DOHH2 (cell line): ENCODE data around the gene PISD.

Experiments
- H3F3A ChIP-seq: fragments of 200-600 bp; sonication (generic), shearing (Covaris generic); 2 replicates; pipeline ENCODE4 v1.6.0; 2016; ENCODE audit warnings: antibody characterized with exemption, mild to moderate bottlenecking; ENCODE audit not compliant: control insufficient read depth, insufficient read depth
- H3K27ac ChIP-seq: fragments of 200-600 bp; sonication (generic); 2 replicates; pipeline ENCODE4 v1.5.1; 2014; ENCODE audit warnings: low read depth, mild to moderate bottlenecking, low read length, moderate library complexity
- H3K27me3 ChIP-seq: fragments of 200-600 bp; sonication (generic); 2 replicates; pipeline ENCODE4 v1.6.1; 2014; ENCODE audit warnings: mild to moderate bottlenecking, low read length, mixed read lengths; ENCODE audit not compliant: control insufficient read depth
- H3K36me3 ChIP-seq: fragments of 200-600 bp; sonication (generic); 2 replicates; pipeline ENCODE4 v1.6.1; 2014; ENCODE audit warnings: mild to moderate bottlenecking, low read length, moderate library complexity, mixed read lengths; ENCODE audit not compliant: control insufficient read depth
- H3K4me1 ChIP-seq: fragments of 200-600 bp; sonication (generic); 2 replicates; pipeline ENCODE4 v1.6.1; 2014; ENCODE audit warnings: mild to moderate bottlenecking, low read length, mixed read lengths; ENCODE audit not compliant: control insufficient read depth
- H3K4me2 ChIP-seq: fragments of 200-600 bp; sonication (generic); 2 replicates; pipeline ENCODE4 v1.6.0; 2014; ENCODE audit warnings: mild to moderate bottlenecking, low read length, moderate library complexity
- H3K4me3 ChIP-seq: fragments of 200-600 bp; sonication (generic); 2 replicates; pipeline ENCODE4 v1.5.1; 2014; ENCODE audit warnings: mild to moderate bottlenecking, low read length, mixed read lengths
- H3K79me2 ChIP-seq: fragments of 200-600 bp; sonication (generic); 2 replicates; pipeline ENCODE4 v1.6.1; 2014; ENCODE audit warnings: mild to moderate bottlenecking, low read length, mixed read lengths; ENCODE audit not compliant: control insufficient read depth
- H3K9me2 ChIP-seq: fragments of 200-600 bp; sonication (generic); replicated peaks from 2 replicates; pipeline ENCODE4 v1.6.1; 2014; ENCODE audit warnings: mild to moderate bottlenecking, low read length, mixed read lengths; ENCODE audit not compliant: control insufficient read depth
- H3K9me3 ChIP-seq: fragments of 200-600 bp; sonication (generic); 2 replicates; pipeline ENCODE4 v1.6.1; 2014; ENCODE audit warnings: antibody characterized with exemption, low read length, mixed read lengths; ENCODE audit not compliant: control insufficient read depth, insufficient read depth
- H4K20me1 ChIP-seq: fragments of 200-600 bp; sonication (generic); 2 replicates; pipeline ENCODE4 v1.6.0; 2014; ENCODE audit warnings: low read depth, mild to moderate bottlenecking, antibody characterized with exemption, low read length, moderate library complexity; ENCODE audit not compliant: control insufficient read depth, insufficient read depth
- EZH2phosphoT487 ChIP-seq: fragments of 200-600 bp; sonication (generic); IDR thresholded peaks from 2 replicates; pipeline ENCODE4 v1.6.1; 2017; ENCODE audit warnings: borderline replicate concordance, mild to moderate bottlenecking, antibody characterized with exemption, low read length, moderate library complexity, mixed read lengths
- TF ChIP-seq, protein P1 (sequence below): fragments of 200-600 bp; sonication (generic); IDR thresholded peaks from one replicate; pipeline ENCODE4 v1.5.1; 2014; ENCODE audit warnings: antibody characterized with exemption, mild to moderate bottlenecking, low read depth, low read length; ENCODE audit not compliant: poor library complexity, severe bottlenecking

The PISD gene

DNA sequence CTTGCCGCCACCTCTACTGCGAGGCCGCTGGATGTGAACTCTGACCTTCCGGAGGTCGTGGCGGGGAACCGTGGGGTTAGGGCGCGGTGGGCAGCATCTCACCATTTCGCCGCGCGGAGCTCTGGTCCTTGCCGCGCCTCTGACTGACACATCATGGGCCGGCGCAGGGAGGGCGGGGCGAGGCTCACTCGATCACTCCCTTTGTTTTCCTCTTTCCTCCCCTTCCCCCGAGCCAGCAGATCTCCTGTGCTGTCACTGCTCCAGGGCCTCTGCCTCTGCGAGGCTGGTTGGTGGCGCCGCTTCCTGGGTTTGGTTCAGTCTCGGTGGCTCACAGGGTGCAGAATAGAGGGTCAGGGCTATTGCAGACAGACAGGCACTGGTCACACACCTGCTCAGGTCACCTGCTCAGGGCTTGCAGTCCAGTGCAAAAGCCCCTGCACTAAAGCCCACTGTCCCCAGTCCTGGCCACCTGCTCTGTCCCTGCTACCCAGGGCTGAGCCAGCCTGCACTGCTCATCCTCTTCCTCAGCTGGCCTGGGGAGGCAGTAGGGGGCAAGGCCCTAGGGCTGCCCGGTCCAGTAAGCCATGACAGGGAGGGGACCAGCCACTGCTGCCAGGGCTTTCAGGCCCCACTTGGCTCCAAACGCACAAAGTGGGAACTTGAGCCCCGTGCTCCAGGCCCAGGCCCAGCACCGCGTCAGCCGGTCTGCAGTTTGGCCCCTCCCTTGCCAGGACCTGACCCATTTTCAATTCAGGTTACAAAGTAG, 36.2 kb downstream of the PISD start:
- Histone ChIP-seq H3K27me3 (no peaks in the 10 kb centered on the region), H3K9me2 (no peaks in the 10 kb centered on the region), H3F3A (peaks cover 7% of the 10 kb centered on the region; the same call in 1 of the 2 replicates), H3K4me2 (no peak overlapping the region), H3K27ac (no peak overlapping the region), H3K79me2 (peaks cover 72% of the 10 kb centered on the region), H3K4me3 (no peak overlapping the region), H3K9me3 (no peaks in the 10 kb centered on the region), H3K4me1 (peaks cover 22% of the 10 kb centered on the region), H4K20me1 (peaks cover 5% of the 10 kb centered on the region; the same call in 1 of the 2 replicates), H3K36me3 (peaks cover 44% of the 10 kb centered on the region)
- TF ChIP-seq, protein P1, sequence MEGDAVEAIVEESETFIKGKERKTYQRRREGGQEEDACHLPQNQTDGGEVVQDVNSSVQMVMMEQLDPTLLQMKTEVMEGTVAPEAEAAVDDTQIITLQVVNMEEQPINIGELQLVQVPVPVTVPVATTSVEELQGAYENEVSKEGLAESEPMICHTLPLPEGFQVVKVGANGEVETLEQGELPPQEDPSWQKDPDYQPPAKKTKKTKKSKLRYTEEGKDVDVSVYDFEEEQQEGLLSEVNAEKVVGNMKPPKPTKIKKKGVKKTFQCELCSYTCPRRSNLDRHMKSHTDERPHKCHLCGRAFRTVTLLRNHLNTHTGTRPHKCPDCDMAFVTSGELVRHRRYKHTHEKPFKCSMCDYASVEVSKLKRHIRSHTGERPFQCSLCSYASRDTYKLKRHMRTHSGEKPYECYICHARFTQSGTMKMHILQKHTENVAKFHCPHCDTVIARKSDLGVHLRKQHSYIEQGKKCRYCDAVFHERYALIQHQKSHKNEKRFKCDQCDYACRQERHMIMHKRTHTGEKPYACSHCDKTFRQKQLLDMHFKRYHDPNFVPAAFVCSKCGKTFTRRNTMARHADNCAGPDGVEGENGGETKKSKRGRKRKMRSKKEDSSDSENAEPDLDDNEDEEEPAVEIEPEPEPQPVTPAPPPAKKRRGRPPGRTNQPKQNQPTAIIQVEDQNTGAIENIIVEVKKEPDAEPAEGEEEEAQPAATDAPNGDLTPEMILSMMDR = no peak
- TF ChIP-seq EZH2phosphoT487 = no peak

DNA sequence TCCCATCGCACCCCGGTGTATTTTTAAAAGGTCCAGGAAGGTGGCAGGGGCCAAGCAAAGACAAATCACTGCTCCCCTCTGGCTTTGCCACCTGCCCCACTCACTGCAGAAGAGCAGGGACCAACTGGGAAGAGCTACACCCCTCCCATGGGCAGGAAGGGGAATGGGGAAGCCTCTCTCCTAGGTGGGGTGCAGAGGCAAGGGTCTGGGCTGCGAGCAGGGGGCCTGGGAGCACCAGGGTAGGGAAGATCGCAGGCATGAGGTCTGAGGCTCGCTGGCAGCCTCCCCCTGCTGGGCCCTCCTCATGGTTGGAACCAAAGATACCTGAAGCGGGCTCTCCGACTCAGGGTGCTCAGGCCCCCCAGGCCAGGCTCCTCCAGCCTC, 36.8 kb downstream of the PISD start:
- H3K27me3 ChIP-seq = no peaks in the 10 kb centered on the region
- peaks cover 7% of the 10 kb centered on the region; the same call in 1 of the 2 replicates for H3F3A ChIP-seq
- no peak overlapping the region for H3K4me3 ChIP-seq
- TF ChIP-seq, protein P1 = no peak
- no peak for TF ChIP-seq EZH2phosphoT487
- peaks cover 50% of the 10 kb centered on the region for H3K36me3 ChIP-seq
- peaks cover 21% of the 10 kb centered on the region for H3K4me1 ChIP-seq
- no peaks in the 10 kb centered on the region for H3K9me2 ChIP-seq
- H3K79me2 ChIP-seq = peaks cover 72% of the 10 kb centered on the region
- H4K20me1 ChIP-seq = peaks cover 5% of the 10 kb centered on the region; the same call in 1 of the 2 replicates
- H3K9me3 ChIP-seq = no peaks in the 10 kb centered on the region
- H3K27ac ChIP-seq = no peak overlapping the region
- no peak overlapping the region for H3K4me2 ChIP-seq

DNA sequence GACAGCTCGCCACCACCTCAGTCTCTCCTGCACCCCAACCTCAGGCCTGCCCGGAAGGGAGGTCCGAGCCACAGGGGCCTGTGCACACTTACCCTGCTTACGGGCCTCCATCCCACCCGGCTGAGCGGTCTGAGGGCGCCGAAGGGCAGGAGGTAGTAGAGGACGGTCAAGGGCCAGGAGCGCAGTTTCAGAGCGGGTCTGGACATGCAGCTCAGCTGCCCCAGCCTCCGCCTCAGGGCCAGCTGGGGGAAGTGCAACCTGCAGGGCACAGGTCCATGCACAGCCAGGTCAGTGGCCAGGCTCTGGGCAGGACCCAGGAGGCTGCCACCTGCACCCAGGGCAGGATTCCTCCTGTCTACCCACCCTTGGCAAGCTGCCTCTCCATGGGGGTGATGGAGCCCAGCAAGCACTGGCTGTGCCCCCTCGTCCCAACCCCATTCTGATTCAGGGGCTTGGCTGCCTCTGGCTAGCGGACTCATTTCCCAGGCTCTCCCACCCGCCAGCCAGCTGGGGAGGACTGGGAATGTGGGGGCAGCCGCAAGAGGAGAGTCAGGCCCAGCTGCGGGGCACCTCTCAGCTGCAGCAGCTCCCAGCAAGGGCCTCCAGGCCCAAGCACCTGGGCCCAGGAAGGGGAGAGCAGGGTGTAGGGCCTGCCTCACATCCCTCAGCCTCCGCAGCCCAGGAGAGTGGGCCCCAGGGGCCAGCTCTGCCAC, 38.3 kb downstream of the PISD start:
- no peak overlapping the region for H3K4me3 ChIP-seq
- peaks cover under 1% of the 10 kb centered on the region; the same call in 1 of the 2 replicates for H4K20me1 ChIP-seq
- TF ChIP-seq EZH2phosphoT487 = no peak
- TF ChIP-seq, protein P1 = no peak
- H3K9me3 ChIP-seq = no peaks in the 10 kb centered on the region
- peaks cover 58% of the 10 kb centered on the region for H3K79me2 ChIP-seq
- H3K36me3 ChIP-seq = peaks cover 52% of the 10 kb centered on the region
- H3K4me1 ChIP-seq = peaks cover 7% of the 10 kb centered on the region
- H3F3A ChIP-seq = peaks cover 2% of the 10 kb centered on the region; the same call in 1 of the 2 replicates
- no peaks in the 10 kb centered on the region for H3K27me3 ChIP-seq
- H3K9me2 ChIP-seq = no peaks in the 10 kb centered on the region
- no peak overlapping the region for H3K4me2 ChIP-seq
- no peak overlapping the region for H3K27ac ChIP-seq
